Tibial nerve (tissue), 4 donors: ENCODE measurements around the gene ANKRD44. TPM values are rescaled to one million over a fixed set of nuclear protein-coding genes. Genes with fewer than 3 reads are reported as not detected.

Experiments
- DNase-seq, 2 donors: peaks; one replicate each; pipeline ENCODE4 v3.0.0-alpha.2; 2019; ENCODE audit warnings: low spot score in 2 of 2
- H3K27ac ChIP-seq, 4 donors: fragments of 200-600 bp; sonication (generic) in 3 of 4; one replicate each; pipeline ENCODE4 v1.5.1; 2017 to 2019; ENCODE audit warnings: mild to moderate bottlenecking in 1 of 4
- H3K27me3 ChIP-seq, 2 donors: fragments of 200-600 bp; sonication (generic) in 1 of 2; one replicate each; pipeline versions ENCODE4 v1.5.1 to v1.6.0; 2017 to 2019
- H3K36me3 ChIP-seq, 3 donors: fragments of 200-600 bp; sonication (generic); one replicate each; pipeline ENCODE4 v1.5.1; 2018 to 2019
- H3K4me1 ChIP-seq, 4 donors: fragments of 200-600 bp; sonication (generic) in 3 of 4; one replicate each; pipeline ENCODE4 v1.5.1; 2017 to 2019
- H3K4me3 ChIP-seq, 4 donors: fragments of 200-600 bp; sonication (generic) in 3 of 4; one replicate each; pipeline ENCODE4 v1.5.1; 2017 to 2019; ENCODE audit warnings: mild to moderate bottlenecking in 1 of 4, moderate library complexity in 1 of 4
- H3K9me3 ChIP-seq, 4 donors: fragments of 200-600 bp; sonication (generic) in 3 of 4; one replicate each; pipeline ENCODE4 v1.5.1; 2017 to 2019
- EP300 ChIP-seq, 2 donors: sonication (generic); formaldehyde crosslinking; IDR thresholded peaks; one replicate each; pipeline ENCODE4 v1.6.1; 2017; ENCODE audit warnings: antibody characterized with exemption in 2 of 2, mild to moderate bottlenecking in 1 of 2
- POLR2A ChIP-seq, 2 donors: fragments of 450-650 bp; IDR thresholded peaks; one replicate each; pipeline ENCODE4 v1.6.1; 2017; ENCODE audit warnings: antibody characterized with exemption in 2 of 2, mild to moderate bottlenecking in 2 of 2, moderate library complexity in 2 of 2
- WGBS, 2 donors: methylation state at CpG; one replicate each; pipeline ENCODE4 v1.1.5; 2018; 5-methylcytosine and 5-hydroxymethylcytosine counted together
- total RNA-seq, 4 donors: library from RNA; depleted of rRNA; stranded (reverse); fragments of >200 nt; gene quantifications; one replicate each; pipeline ENCODE4 v1.1.0, GENCODE V29; 2016
- TF ChIP-seq, protein P1 (sequence below), 5 experiments: fragments of 200-600 bp in 3 of 5; fragments of 450-650 bp in 2 of 5; sonication (generic) in 3 of 5; IDR thresholded peaks; one replicate each; pipeline ENCODE4 v1.5.1; 2016 to 2019; ENCODE audit warnings: antibody characterized with exemption in 5 of 5, mild to moderate bottlenecking in 3 of 5, moderate library complexity in 2 of 5

ANKRD44 gene
- total RNA-seq, 4 donors from 2014 or later, result 28.5 to 48.9 (median 41.5) TPM

DNA sequence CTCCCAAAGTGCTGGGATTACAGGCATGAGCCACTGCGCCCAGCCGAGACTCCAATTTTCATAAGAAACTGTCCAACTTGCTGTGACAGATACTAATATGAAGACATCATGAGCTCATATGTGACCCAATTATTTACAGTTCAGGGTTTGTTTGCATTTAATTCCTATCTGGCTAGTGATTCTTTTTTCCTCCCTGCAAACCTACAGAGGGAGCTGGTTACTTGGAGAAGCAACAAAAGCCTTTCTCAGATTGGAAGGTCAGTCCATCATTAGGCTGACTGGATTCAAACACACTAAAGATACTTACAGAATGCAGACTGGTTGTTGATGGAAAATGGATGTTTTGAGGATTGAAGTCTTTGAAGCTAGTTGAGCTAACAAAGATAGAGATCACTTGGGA lies 176.4 kb downstream of the ANKRD44 start:
- H3K27ac ChIP-seq, result no peak overlapping the region
- H3K4me1 ChIP-seq, result peaks cover 0 to 34% (median 7%) of the 10 kb centered on the region in 4 donors
- no peaks in the 10 kb centered on the region for H3K27me3 ChIP-seq
- DNase-seq, result no peak
- WGBS, 2 donors, result 83 to 100% methylated on average over 2 of the region's 2 CpGs
- TF ChIP-seq, protein P1, sequence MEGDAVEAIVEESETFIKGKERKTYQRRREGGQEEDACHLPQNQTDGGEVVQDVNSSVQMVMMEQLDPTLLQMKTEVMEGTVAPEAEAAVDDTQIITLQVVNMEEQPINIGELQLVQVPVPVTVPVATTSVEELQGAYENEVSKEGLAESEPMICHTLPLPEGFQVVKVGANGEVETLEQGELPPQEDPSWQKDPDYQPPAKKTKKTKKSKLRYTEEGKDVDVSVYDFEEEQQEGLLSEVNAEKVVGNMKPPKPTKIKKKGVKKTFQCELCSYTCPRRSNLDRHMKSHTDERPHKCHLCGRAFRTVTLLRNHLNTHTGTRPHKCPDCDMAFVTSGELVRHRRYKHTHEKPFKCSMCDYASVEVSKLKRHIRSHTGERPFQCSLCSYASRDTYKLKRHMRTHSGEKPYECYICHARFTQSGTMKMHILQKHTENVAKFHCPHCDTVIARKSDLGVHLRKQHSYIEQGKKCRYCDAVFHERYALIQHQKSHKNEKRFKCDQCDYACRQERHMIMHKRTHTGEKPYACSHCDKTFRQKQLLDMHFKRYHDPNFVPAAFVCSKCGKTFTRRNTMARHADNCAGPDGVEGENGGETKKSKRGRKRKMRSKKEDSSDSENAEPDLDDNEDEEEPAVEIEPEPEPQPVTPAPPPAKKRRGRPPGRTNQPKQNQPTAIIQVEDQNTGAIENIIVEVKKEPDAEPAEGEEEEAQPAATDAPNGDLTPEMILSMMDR (IDR thresholded peaks at IDR 0.05), result no peak
- no peak for TF ChIP-seq POLR2A (IDR thresholded peaks at IDR 0.05)
- TF ChIP-seq EP300 (IDR thresholded peaks at IDR 0.05), result no peak
- peaks cover 0 to 8% (median 0%) of the 10 kb centered on the region in 3 donors for H3K36me3 ChIP-seq
- no peaks in the 10 kb centered on the region for H3K9me3 ChIP-seq
- no peak overlapping the region for H3K4me3 ChIP-seq

DNA sequence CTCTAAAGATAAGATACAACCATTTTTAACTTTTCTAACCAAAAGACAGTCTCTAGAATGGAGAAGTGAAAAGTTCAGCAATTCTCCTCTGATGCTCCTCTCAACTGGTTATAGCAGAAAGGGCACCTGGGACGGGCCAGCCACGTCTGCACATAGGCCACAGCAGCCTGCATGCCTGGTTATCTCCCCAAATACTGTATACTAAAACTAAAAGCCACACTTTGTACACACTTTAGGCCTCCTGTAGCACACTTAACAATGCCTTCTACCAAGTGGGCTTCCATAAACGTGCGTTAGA lies 179.1 kb downstream of the ANKRD44 start:
- Histone ChIP-seq H3K4me3 (no peak overlapping the region), H3K27me3 (no peaks in the 10 kb centered on the region), H3K4me1 (peaks cover 0 to 12% (median 0%) of the 10 kb centered on the region in 4 donors), H3K9me3 (no peaks in the 10 kb centered on the region), H3K27ac (no peak overlapping the region), H3K36me3 (peaks cover 0 to 8% (median 0%) of the 10 kb centered on the region in 3 donors)
- 89 to 90% methylated on average over 4 of the region's 4 CpGs for WGBS, 2 donors
- TF ChIP-seq, protein P1 (IDR thresholded peaks at IDR 0.05), result no peak
- no peak for TF ChIP-seq EP300 (IDR thresholded peaks at IDR 0.05)
- TF ChIP-seq POLR2A (IDR thresholded peaks at IDR 0.05), result no peak
- DNase-seq, result no peak

DNA sequence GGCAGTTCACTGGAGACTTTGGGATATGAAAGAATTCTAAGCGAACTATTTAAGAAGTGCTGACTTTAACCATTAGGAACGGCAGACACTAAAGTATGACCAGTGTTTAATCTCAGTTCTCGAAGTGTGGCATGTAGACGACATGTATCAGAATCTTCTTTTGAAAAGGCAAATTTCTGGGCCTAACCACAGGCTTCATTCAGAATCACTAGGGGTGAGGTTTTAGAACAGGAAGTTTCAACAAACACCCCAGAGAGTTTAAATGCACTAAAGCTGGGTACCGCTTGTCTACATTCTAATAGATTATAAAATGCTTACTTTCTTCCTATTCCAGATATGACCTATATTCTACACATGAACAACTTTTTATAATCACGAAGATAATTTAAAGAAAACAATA lies 180.3 kb downstream of the ANKRD44 start:
- Histone ChIP-seq H3K27me3 (no peaks in the 10 kb centered on the region), H3K9me3 (no peaks in the 10 kb centered on the region), H3K4me1 (peaks cover 0 to 12% (median 0%) of the 10 kb centered on the region in 4 donors), H3K27ac (no peak overlapping the region), H3K4me3 (no peak overlapping the region), H3K36me3 (peaks cover 0 to 9% (median 0%) of the 10 kb centered on the region in 3 donors)
- no peak for TF ChIP-seq POLR2A (IDR thresholded peaks at IDR 0.05)
- 56 to 66% methylated on average over 6 of the region's 6 CpGs for WGBS, 2 donors
- DNase-seq, result no peak

GRCh38 chr2:197128897-197129296 lies 181.7 kb downstream of the ANKRD44 start:
- 94 to 97% methylated on average over 5 of the region's 5 CpGs for WGBS, 2 donors
- H3K27me3 ChIP-seq, result no peaks in the 10 kb centered on the region
- peaks cover 0 to 12% (median 0%) of the 10 kb centered on the region in 4 donors for H3K4me1 ChIP-seq
- H3K4me3 ChIP-seq, result no peak overlapping the region
- TF ChIP-seq, protein P1 (IDR thresholded peaks at IDR 0.05), result no peak
- TF ChIP-seq POLR2A (IDR thresholded peaks at IDR 0.05) (no peak), EP300 (IDR thresholded peaks at IDR 0.05) (no peak)
- no peaks in the 10 kb centered on the region for H3K9me3 ChIP-seq
- no peak overlapping the region for H3K27ac ChIP-seq
- no peak for DNase-seq
- H3K36me3 ChIP-seq, result peaks cover 0 to 14% (median 0%) of the 10 kb centered on the region in 3 donors

DNA sequence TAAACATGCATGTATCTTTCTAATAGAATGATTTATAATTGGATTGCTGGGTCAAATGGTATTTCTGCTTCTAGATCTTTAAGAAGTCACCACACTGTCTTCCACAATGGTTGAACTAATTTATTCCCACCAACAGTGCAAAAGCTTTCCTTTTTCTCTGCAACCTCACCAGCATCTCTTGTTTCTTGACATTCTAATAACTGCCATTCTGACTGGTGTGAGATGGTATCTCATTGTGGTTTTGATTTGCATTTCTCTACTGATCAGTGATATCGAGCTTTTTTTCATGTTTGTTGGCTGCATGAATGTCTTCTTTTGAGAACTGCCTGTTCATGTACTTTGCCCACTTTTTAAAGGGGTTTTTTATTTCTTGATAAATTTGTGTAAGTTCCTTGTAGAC lies 182.5 kb downstream of the ANKRD44 start:
- 88 to 94% methylated on average over 1 of the region's 1 CpG for WGBS, 2 donors
- no peak for TF ChIP-seq POLR2A (IDR thresholded peaks at IDR 0.05)

GRCh38 chr2:197126630-197127352 lies 183.8 kb downstream of the ANKRD44 start:
- H3K9me3 ChIP-seq, result no peaks in the 10 kb centered on the region
- no peaks in the 10 kb centered on the region for H3K27me3 ChIP-seq
- peaks cover 0 to 7% (median 0%) of the 10 kb centered on the region in 4 donors for H3K4me1 ChIP-seq
- no peak overlapping the region for H3K27ac ChIP-seq
- no peak overlapping the region for H3K4me3 ChIP-seq
- 92 to 94% methylated on average over 7 of the region's 7 CpGs for WGBS, 2 donors
- TF ChIP-seq, protein P1 (IDR thresholded peaks at IDR 0.05), result no peak
- TF ChIP-seq POLR2A (IDR thresholded peaks at IDR 0.05) (no peak), EP300 (IDR thresholded peaks at IDR 0.05) (no peak)
- no peak for DNase-seq
- H3K36me3 ChIP-seq, result peaks cover 0 to 18% (median 0%) of the 10 kb centered on the region in 3 donors

More for the DNA sequence above, 182.5 kb downstream of the ANKRD44 start:
- Histone ChIP-seq H3K27ac (no peak overlapping the region), H3K36me3 (peaks cover 0 to 14% (median 0%) of the 10 kb centered on the region in 3 donors), H3K9me3 (no peaks in the 10 kb centered on the region), H3K4me3 (no peak overlapping the region), H3K4me1 (peaks cover 0 to 12% (median 0%) of the 10 kb centered on the region in 4 donors), H3K27me3 (no peaks in the 10 kb centered on the region)
- DNase-seq, result no peak
